ENCODE results near the gene SH2D7. TPM values are rescaled to one million over a fixed set of nuclear protein-coding genes. Genes with fewer than 3 reads are reported as not detected.

Gene SH2D7
- total RNA-seq, 1 experiment from 2014 or later = not detected

DNA sequence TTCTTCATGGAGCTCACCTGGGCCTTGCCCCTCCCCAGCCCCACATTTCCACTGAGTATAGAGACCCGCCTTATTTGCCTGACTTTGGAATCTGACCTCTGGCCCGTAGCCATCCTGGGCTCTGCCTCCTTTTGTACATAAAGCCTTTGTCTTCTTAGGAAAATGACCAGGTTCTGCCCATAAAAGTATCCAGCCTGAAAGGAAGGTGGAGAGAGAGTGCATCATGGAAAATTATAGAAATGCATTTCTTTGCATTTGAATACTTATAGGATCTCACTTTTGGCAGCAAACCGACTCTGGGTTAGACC lies 3.6 kb upstream of the SH2D7 start:
- no peak for DNase-seq
- H3K36me3 Mint-ChIP-seq (ENCODE audit: insufficient read depth in 1 of 3, low read depth in 3 of 3) = no peaks in the 10 kb centered on the region
- no peaks in the 10 kb centered on the region for H3K9me3 ChIP-seq (ENCODE audit: control insufficient read depth, low read depth, low read length)

More for the DNA sequence above, 3.6 kb upstream of the SH2D7 start:
- H3K4me1 ChIP-seq (ENCODE audit: insufficient read depth, low read length) = no peaks in the 10 kb centered on the region
- no peak overlapping the region for H3K14ac ChIP-seq (ENCODE audit: insufficient read depth, low read length)
- Mint-ChIP-seq H3K27me3 (ENCODE audit: low read depth) (peaks cover 35% of the 10 kb centered on the region), H3K4me1 (peaks cover 9 to 11% of the 10 kb centered on the region in 2 experiments), H3K27ac (no peak overlapping the region), H3K4me3 (no peak overlapping the region), H3K9me3 (peaks cover 0 to 3% of the 10 kb centered on the region in 2 experiments; a peak in 1 of 5 replicates)
- H4K91ac ChIP-seq (ENCODE audit: insufficient read length, low read depth, low read length) = no peak overlapping the region
- no peak overlapping the region for H2BK5ac ChIP-seq (ENCODE audit: insufficient read length, low read length)
- no peak overlapping the region for H4K8ac ChIP-seq (replicated peaks; ENCODE audit: insufficient read length, low read depth, low read length)
- no peak overlapping the region for H3T11ph ChIP-seq (ENCODE audit: low read length)
- no peak overlapping the region for H4K5ac ChIP-seq (ENCODE audit: insufficient read length, low read depth, low read length)
- no peak overlapping the region for H2BK120ac ChIP-seq (ENCODE audit: low read depth, low read length, poor library complexity, severe bottlenecking)
- no peaks in the 10 kb centered on the region for H3K79me1 ChIP-seq (ENCODE audit: insufficient read depth, low read depth, low read length, poor library complexity, severe bottlenecking)
- H3K23me2 ChIP-seq (ENCODE audit: insufficient read length, low read depth, low read length, poor library complexity, severe bottlenecking) = no peaks in the 10 kb centered on the region
- no peak overlapping the region for H3K18ac ChIP-seq (ENCODE audit: insufficient read length, low read depth, low read length)
- WGBS (ENCODE audit: extremely low coverage, insufficient read length, low lambda C conversion rate) = no CpG with 5 or more reads among the region's 3 CpGs
- H3K9ac ChIP-seq (ENCODE audit: extremely low read depth, insufficient read length, low read length) = no peak overlapping the region
- H3K4me2 ChIP-seq (ENCODE audit: insufficient read depth, insufficient read length, low read length) = no peak overlapping the region
- H2BK15ac ChIP-seq (ENCODE audit: low read depth, low read length) = no peak overlapping the region
- H3K4ac ChIP-seq (ENCODE audit: low read depth, low read length) = no peak overlapping the region
- H3K79me2 ChIP-seq (ENCODE audit: insufficient read depth, low read length) = no peaks in the 10 kb centered on the region
- no peaks in the 10 kb centered on the region for H4K20me1 ChIP-seq (ENCODE audit: control insufficient read depth, insufficient read depth, insufficient read length)
- H3K27me3 ChIP-seq (ENCODE audit: insufficient read depth, low read length) = no peaks in the 10 kb centered on the region
- H3K27ac ChIP-seq (ENCODE audit: insufficient read length, low read depth, low read length) = no peak overlapping the region
- H2BK12ac ChIP-seq (ENCODE audit: insufficient read length, low read depth, low read length) = no peak overlapping the region
- H3K23ac ChIP-seq (ENCODE audit: insufficient read length, low read depth, low read length) = no peak overlapping the region
- H2AFZ ChIP-seq (ENCODE audit: low read length) = no peak overlapping the region
- no peak overlapping the region for H2AK5ac ChIP-seq (ENCODE audit: insufficient read length, low read length)
- no peak overlapping the region for H3K56ac ChIP-seq (ENCODE audit: insufficient read length, low read depth, low read length)
- H2BK20ac ChIP-seq (ENCODE audit: low read depth, low read length, poor library complexity, severe bottlenecking) = no peak overlapping the region
- TF ChIP-seq, protein P1, sequence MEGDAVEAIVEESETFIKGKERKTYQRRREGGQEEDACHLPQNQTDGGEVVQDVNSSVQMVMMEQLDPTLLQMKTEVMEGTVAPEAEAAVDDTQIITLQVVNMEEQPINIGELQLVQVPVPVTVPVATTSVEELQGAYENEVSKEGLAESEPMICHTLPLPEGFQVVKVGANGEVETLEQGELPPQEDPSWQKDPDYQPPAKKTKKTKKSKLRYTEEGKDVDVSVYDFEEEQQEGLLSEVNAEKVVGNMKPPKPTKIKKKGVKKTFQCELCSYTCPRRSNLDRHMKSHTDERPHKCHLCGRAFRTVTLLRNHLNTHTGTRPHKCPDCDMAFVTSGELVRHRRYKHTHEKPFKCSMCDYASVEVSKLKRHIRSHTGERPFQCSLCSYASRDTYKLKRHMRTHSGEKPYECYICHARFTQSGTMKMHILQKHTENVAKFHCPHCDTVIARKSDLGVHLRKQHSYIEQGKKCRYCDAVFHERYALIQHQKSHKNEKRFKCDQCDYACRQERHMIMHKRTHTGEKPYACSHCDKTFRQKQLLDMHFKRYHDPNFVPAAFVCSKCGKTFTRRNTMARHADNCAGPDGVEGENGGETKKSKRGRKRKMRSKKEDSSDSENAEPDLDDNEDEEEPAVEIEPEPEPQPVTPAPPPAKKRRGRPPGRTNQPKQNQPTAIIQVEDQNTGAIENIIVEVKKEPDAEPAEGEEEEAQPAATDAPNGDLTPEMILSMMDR (conservative IDR thresholded peaks at IDR 0.05) = no peak
